CMK (cell line): ENCODE results near the gene SYAP1.
"Not testable (repeated sequence)": the region's sequence is repeated elsewhere in the genome, so short reads cannot be mapped to it uniquely, and the experiment has no call there.

Source experiments
- DNase-seq: peaks from one replicate; pipeline ENCODE4 v3.0.0-alpha.2; 2010; ENCODE audit warnings: low read depth

Gene SYAP1

DNA sequence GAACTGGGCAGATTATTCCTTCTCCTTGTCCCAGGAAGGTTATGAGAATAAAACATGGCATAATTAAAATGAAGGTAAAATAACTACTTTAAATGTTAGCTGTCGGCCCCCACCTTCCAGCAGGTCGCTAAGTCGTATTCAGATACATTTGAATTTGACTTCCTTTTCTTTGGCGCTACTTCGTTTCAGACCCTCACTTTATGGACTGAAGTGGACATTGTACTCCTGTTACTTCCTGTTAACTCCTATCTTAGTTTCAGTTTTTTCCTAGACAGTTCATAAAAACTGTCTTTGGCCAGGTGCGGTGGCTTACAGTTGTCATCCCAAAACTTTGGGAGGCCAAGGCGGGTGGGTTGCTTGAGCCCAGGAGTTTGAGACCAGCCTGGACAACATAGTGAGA, 5.7 kb downstream of the SYAP1 start:
- no peak for DNase-seq

DNA sequence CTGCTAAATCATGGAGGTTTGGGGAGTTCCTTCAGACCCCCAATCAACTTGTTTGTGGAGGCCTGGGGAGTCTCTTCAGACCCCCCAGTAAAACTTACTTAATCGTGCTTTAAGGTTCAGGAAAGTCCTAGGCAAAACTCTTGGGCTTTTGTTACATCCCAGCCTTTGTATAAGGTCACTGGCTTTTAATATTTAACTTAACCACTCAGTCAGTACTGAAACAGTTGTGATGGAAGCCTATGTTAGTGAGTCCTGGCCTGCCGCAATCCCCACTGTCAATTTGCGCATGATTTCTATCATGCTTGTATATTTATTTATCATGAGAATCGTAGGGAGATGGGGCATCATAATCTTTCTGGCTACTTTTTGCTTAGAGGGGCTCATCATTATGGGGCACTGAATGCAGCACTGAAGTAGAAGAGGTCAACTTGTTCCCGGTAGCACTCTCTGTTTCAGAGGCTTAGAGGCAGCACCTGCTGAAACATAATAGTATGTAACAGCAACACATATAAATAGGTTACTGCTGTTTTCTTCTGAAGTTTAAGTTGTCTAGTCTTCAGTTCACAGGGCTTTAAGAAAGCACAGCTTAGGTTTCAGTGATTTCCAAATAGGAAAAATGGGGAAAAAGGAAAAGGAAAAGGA, 7.1 kb downstream of the SYAP1 start:
- not testable (repeated sequence) for DNase-seq

DNA sequence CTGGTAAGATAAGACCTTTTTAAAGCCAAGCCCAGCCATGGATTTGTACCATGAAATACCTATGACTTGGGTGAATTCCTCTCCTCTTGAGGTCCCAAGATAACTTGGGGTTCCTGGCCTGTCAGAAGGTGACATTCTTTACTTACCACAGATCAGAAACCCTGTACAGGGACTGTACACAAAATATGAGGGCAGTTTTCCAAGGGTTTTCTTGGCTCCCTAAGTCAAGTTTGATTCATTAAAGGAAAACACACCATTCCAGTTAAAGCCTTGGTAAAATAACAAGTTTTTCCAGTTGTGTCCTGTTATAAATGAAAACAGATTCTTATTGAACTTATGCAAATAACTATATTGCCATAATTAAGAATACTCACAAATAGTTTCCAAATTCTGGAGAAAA, 8.2 kb downstream of the SYAP1 start:
- DNase-seq, result no peak

DNA sequence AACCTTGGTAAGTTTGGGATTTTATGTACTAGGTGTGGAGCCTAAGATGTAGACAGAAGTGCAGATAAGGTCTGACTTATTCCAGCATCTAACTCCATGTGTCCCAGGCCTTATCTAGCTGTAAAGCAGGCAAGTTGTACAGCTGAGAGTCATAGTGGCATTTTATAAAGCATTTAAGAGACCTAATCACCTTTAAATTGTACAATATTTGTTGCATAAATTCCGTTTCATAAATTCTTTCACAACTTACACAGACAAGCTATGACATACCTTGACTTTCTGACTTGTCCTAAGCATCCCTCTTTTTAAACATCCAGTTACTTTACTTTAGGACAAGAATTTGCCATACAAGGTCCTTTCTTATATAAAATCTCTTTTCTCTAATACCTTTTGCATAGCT, 11.0 kb downstream of the SYAP1 start:
- no peak for DNase-seq

DNA sequence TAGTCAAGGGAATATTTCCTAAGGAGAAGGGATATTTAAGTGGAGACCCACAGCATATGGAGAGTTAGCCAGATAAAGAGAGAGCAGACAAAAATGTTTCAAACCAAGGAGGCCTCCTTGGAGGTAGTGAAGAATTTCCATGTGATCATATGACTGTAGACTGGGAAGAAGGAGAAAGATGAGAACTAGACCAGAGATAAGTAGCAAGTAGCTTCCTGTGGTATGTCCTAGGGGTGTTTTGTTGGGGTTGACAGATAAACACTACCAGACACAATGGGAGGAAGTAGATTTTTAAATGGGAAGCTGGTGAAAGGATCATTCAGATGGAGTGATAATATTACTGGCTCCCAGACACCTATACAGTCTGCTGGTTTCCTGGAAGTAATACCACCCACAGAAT, 13.6 kb downstream of the SYAP1 start:
- DNase-seq, result no peak

DNA sequence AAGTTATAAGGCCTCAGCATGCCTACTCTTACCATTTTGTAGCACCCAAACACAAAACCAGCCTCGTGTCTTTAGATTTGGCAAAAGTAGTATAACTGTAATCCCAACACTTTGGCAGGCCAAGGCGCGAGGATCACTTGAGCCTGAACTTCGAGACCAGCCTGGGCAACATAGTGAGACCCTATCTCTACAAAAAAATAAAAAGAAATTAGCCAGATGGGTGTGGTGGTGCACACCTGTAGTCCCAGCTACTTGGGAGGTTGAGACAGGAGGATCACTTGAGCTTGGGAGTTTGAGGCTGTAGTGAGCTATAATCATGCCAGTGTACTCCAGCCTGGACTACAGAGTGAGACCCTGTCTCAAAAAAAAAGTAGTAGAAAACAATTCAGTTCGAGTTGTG, 17.6 kb downstream of the SYAP1 start:
- DNase-seq, result no peak

DNA sequence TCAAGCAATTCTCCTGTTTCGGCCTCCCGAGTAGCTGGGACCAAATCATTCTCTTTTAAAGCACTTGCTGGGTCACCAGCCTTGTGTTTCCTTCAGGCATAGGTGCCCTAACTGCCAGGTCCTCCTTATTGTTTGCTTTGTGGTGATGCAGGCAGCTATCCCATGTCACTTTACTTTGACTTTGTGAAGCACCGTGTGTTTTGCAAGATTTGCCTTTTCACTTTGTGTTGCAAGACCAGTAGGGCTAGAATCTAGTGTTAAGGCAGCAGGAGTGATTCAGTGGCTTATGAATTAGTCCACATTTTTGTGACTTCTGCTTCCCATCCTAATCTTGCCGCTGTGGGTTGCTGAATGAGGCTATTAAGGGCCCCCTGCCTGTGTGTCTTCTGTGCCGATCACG, 20.2 kb downstream of the SYAP1 start:
- DNase-seq, result no peak

DNA sequence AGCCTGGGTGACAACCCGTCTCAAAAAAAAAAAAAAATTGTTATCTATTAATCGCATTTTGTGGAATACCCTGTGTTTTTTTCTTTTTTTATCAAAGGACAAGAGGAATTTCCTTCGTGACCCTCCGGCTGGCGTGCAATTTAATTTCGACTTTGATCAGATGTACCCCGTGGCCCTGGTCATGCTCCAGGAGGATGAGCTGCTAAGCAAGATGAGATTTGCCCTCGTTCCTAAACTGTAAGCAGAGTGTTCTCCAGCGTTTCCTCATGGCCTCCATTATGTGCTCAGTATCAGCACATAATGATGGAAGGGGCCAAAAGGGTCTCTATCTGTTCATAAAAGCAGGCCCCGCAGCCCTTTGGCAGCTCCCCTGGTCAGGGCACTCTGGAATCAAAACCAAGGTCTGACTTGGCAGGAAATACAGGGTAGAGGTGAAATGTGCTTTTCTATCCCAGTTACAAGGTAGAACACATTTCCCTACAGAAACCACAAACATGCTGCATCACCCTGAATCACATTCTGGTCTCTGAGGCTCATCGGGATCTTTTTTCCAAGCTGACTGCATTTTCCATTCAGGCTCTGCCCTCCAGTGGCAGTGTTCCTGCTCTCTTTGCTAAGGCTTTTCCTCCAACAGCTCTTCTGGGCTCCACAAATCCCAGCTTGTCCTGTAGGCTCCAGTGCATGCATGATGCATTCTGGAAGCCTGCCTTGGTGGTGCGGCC, 24.4 kb downstream of the SYAP1 start:
- DNase-seq, result no peak

DNA sequence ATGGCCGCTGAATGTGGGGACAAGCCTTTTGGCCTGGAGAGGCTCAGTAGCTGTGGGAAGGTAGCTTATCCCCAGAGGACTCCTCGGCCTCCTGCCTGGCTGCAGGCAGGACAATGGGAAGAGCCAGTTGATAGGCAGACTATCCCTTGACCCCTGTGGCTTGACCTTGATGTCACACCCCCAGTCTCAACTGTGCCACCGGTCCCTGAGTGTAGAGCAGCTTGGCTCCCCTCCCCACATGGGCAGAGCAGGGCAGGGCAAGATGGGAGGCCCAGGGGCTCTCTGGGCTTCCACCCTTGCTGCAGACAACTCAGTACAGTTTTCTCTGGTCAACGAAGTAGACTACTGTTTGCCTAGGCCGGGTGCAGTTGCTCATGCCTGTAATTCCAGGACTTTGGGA, 25.7 kb downstream of the SYAP1 start:
- no peak for DNase-seq

DNA sequence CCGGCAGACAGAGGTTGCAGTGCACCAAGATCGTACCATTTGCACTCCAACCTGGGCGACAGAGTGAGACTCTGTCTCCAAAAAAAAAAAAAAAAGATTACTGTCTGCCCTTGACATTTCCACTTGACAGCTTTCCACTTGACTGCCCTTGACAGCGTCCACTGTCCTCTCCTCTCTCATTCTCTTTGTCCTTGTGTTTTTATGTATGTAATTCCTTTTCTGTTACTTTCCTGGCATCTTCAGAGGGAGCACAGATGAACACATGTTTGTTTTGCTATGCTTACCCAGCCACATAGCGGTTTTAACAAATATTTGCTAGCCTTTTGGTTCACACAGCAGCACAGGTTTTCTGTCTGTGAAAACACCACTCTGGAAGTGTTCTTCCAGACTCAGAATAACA, 26.2 kb downstream of the SYAP1 start:
- no peak for DNase-seq

DNA sequence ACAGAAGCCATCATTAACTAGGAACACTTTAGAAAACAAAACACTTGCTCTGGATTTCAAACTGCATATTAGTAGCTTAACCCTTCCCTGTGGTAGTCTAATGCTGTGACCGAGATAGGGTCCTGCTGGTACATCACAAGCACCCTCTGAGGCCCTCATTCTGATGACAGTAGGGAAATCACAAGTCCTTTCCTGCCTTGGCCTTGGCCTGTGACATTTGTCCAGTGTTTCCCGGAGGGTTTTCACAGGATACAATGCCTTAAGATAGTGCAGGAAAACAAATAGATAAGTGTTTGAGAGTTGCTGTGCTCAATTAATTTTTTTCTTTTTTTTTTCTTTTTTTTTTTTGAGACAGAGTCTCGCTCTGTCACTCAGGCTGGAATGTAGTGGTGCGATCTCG, 29.0 kb downstream of the SYAP1 start:
- DNase-seq, result no peak

DNA sequence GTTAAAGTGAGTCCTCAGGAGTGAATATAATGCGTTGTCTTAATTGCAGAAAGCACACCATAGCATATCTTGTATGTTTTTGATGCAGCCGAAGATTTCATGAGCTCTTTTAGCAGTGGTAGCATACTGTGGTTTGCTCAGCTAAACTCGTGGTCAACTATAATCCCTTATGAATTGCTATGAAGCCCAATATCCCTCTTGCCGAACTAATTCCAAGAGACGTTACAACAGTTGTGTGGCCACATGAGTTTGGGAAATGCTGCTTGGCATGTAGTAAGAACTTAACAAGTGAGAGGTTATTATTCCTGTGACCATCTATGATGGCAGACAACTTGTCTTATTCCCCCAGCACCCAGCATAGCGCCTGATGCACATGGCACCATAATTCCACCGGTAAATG, 30.7 kb downstream of the SYAP1 start:
- DNase-seq, result no peak

DNA sequence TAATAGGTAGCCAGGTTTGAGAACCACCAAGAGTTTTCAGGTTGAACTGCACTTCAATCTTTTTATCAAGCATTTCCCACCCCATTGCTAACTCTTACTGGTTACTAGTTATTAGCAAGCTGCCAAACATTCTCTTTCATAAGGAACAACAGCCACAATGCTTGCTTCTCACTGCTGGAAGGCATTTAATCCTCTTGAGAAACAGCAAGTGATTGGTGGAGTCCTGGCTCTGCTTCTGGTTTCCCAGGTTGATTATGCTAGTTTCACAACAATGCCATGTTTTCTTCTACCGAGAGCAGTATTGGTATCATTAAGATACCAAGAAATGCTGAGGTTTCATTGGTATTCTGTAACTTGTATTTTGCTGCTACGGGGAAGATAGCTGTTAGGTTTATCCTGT, 34.6 kb downstream of the SYAP1 start:
- no peak for DNase-seq

DNA sequence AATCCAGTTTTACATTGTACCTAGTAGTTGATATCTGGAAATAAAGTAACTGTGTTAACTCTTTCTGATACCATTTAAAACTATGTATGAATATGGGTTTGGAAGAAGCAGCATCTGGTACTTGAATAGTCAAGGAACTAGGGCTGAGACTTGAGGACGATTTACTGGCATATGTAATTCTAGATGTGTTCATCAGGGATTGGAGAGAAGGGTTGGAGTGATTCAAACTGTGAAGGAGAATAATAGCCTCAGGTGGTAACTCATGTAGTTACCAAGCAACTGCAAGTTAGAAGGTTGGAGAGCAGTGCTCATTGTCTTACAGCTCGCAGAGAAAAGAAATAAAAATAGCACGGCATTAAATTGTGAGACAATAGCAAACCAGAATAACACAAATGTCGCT, 37.3 kb downstream of the SYAP1 start:
- DNase-seq, result no peak

DNA sequence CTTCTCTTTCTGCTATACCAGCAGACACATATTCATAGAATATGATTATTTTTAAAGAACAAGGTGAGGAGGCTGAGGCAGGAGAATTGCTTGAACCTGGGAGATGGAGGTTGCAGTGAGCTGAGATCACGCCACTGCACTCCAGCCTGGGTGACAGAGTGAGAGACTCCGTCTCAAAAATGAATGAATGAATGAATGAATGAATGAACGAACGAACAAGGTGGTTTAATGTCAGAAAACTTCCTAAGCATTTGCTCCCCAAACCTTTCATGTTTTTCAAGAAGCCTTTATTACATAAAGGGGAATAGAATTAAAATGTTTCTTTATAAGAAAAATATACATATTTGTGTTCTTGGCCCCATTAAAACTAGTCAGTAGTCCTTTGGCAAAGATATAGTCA, 42.1 kb downstream of the SYAP1 start:
- not testable (repeated sequence) for DNase-seq

DNA sequence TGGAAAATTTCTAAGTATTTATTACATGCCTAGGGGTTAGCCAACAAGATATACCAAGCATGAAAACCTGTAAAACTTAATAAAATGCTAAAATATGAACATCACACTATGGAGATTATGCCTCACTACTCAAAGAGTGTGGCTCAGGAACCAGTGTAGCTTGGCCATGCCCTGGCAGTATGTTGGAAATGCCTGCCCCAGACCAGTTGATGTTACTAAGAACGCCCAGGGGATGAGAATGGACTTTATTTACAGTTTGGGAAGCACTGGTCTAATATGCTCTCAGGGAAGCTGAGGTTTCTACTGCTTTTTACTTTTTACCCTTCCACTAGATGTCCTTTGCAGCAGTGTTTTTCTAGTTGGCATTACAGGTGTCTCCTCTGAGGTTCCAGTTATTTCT, 43.2 kb downstream of the SYAP1 start:
- DNase-seq, result no peak

DNA sequence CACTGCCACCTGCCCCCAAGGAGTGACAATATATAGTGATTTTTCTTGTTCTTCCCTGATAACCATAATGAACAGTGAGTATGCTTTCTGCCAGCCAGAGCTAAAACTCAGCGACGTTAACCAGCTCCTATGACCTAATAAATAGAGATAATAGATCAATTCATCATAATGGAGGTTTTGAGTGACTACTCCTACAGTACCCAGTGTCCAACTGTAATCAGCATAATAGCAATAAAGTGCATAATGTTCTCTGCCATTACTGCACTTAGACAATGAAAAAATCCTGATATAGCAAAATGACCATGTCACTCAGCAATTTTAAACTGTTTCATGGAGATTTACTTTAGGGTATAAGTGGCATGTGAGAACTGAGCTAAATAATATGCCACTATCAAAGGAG, 46.2 kb downstream of the SYAP1 start:
- DNase-seq, result no peak

DNA sequence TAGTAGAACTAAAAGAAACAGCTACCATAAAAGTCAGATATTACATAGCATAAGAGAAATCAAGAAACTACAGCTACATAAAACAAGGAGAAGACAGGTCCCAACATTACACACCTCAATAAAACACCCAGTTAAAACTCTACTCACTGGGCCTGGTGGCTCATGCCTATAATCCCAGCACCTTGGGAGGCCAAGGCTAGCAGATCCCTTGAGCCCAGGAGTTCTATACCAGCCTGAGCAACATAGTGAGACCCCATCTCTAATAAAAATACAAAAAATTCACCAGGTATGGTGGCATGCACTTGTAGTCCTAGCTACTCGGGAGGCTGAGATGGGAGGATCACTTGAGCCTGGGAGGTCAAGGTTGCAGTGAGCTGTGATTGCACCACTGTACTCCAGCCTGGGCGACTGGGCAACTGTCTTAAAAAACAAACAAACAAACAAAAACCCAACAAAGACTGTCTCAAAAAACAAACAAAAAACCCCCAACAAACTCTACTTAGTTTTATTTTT, 51.6 kb downstream of the SYAP1 start:
- no peak for DNase-seq

DNA sequence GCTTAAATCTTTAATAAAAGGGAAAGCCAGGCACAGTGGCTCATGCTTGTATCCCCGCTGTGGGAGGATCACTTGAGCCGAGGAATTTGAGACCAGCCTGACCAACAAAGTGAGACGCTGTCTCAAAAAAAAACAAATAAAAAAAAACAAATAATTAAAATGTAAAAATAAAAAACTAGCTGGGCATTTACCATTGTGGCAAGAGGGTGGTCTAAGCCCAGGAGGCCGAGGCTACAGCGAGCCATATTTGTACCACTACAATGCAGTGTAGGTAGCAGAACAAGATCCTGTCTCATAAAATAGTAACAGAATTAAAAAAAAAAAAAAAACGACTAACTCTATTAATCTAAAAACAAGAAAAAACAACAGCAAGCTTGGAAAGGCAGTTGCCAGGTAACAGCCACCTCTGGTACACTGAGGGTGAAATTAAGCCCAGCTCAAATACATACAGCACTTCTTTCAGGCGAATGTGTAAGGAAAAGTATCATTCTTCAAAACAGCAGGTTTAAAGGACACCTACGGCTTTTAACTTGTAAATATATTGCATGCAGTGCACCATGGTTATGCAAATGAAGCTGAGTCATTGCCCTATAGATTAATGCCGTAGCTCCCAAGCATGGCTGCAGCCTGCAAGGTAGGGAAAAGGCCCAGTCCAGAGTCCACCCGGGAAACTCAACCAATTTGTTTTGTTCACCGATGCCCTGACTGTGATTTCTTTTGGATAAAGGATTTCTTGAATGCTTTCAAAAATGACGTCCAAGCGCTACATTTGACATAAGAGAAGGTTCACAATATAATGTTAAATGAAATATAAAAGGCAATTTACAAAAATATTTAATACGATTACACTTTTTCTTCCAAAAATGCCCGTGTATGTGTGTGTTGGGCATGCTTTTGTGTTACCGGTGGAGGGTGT, 52.3 kb downstream of the SYAP1 start:
- DNase-seq, result no peak

DNA sequence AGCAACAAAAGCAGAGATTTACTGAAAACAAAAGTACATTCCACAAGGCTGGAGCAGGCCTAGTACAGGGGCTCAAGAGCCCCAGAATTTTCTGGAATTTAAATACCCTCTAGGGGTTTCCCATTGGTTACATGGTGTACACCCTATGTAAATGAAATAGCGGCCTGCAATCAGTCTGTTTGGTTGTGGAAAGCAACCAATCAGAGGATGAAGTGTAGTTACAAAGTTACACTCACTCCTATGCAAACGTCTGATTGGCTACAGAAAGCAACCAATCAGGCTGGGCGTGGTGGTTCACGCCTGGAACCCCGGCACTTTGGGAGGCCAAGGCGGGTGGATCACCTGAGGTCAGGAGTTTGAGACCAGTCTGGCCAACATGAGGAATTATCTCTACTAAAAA, 53.0 kb downstream of the SYAP1 start:
- DNase-seq, result no peak

DNA sequence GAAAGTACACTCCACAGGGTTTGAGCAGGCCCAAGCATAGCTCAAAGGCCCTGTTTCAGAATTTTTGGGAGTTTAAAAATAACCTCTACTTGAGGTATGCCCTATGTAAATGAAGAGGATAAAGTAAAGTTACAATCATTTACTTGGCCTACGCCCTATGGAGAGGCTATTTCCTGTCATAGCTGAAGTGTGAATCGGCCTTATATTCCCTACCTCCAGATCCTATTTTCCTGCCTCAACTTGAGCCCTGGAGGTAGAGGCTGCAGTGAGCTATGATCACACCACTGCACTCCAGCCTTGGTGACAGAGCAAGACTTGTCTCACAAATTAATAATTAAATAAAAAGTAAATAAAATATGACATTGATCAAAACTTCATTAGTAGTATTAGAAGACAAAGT, 55.3 kb downstream of the SYAP1 start:
- no peak for DNase-seq

DNA sequence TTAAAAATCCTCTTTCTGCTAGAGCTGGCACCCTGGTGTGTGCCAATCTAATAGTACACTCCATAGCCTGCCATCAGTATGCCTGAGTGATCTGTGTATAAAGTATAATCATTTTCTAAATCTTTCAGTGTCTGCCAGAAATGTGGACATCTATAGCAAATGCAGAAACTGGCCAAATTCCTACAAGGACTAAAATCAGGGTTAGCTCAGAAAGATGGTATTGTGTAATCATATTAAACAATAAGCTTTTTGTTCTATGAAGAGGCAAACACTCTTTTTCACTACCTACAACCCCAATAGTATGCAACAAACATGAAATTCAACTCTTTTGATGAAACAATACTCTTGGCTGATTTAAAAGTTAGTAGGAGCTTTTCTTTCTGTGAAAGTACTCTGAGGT, 59.1 kb downstream of the SYAP1 start:
- DNase-seq, result no peak

DNA sequence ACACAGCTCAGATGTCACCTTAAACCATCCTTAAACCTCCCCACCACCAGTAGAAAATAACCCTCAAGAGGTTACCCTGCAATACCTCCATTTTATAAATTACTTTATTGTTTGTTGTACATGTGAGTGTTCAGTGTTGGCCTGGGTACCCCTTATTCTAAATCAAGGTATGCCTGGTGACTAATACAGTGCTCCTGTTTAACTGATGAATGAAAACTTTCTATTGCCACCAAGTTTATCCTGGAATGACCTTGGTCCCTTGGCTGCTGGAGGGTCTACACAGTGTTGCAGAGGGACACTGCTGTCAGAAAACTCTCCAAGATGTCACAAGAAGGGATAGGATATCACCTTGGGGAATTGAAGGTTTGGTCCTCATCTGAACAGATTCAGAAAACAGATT, 59.6 kb downstream of the SYAP1 start:
- no peak for DNase-seq
